WTC11 (cell line): ENCODE results near the gene PSG6.
"Not testable (repeated sequence)": the region's sequence is repeated elsewhere in the genome, so short reads cannot be mapped to it uniquely, and the experiment has no call there.

Experiments
- ATF3 ChIP-seq: sonication (generic); formaldehyde crosslinking; conservative IDR thresholded peaks from 2 replicates; pipeline ENCODE4 v1.8.1; 2022; ENCODE audit warnings: mild to moderate bottlenecking, missing genetic modification reagents
- CBFB ChIP-seq: sonication (generic); formaldehyde crosslinking; IDR thresholded peaks from 2 replicates; pipeline ENCODE4 v1.8.1; 2022; ENCODE audit warnings: mild to moderate bottlenecking, low read depth, missing genetic modification reagents
- CDX4 ChIP-seq: fragments of 250-450 bp; sonication (Bioruptor Pico); IDR thresholded peaks from 2 replicates; pipeline ENCODE4 v1.9.0; 2021; ENCODE audit warnings: moderate library complexity, mild to moderate bottlenecking, inconsistent platforms, borderline replicate concordance
- CTCF ChIP-seq: fragments of 200-600 bp; IDR thresholded peaks from 2 replicates; pipeline ENCODE4 v1.8.0; 2022; ENCODE audit warnings: antibody characterized with exemption
- ELF4 ChIP-seq: sonication (generic); formaldehyde crosslinking; IDR thresholded peaks from 2 replicates; pipeline ENCODE4 v1.8.1; 2022; ENCODE audit warnings: low read depth, mild to moderate bottlenecking, moderate library complexity, missing genetic modification reagents
- GRHL2 ChIP-seq: fragments of 250-450 bp; sonication (Bioruptor Pico); IDR thresholded peaks from 2 replicates; pipeline ENCODE4 v1.8.0; 2022; ENCODE audit warnings: mild to moderate bottlenecking, moderate library complexity; ENCODE audit not compliant: insufficient replicate concordance, severe bottlenecking
- NFE2L1 ChIP-seq: sonication (generic); formaldehyde crosslinking; IDR thresholded peaks from 2 replicates; pipeline ENCODE4 v1.8.1; 2023; ENCODE audit warnings: missing genetic modification reagents
- NFYB ChIP-seq: sonication (generic); formaldehyde crosslinking; conservative IDR thresholded peaks from 2 replicates; pipeline ENCODE4 v1.8.0; 2022; ENCODE audit warnings: low read depth, missing genetic modification reagents
- PREB ChIP-seq: sonication (generic); formaldehyde crosslinking; IDR thresholded peaks from 2 replicates; pipeline ENCODE4 v1.8.1; 2022; ENCODE audit warnings: mild to moderate bottlenecking, missing genetic modification reagents, moderate library complexity, borderline replicate concordance
- SP1 ChIP-seq: sonication (generic); formaldehyde crosslinking; conservative IDR thresholded peaks from 2 replicates; pipeline ENCODE4 v1.8.1; 2022; ENCODE audit warnings: missing genetic modification reagents

- TF ChIP-seq NFYB; ATF3 (CRISPR knock-in tag); CTCF; GRHL2 (CRISPR knock-in tag); ELF4 (CRISPR knock-in tag); CBFB (CRISPR knock-in tag); SP1 (CRISPR knock-in tag); CDX4; PREB; NFE2L1 (CRISPR knock-in tag): not testable (repeated sequence)
Measured at GRCh38 chr19:42934726-42935125, 17.0 kb upstream of the PSG6 start.
